Measurements from ENCODE around the gene NPFFR1.

NPFFR1 gene, protein sequence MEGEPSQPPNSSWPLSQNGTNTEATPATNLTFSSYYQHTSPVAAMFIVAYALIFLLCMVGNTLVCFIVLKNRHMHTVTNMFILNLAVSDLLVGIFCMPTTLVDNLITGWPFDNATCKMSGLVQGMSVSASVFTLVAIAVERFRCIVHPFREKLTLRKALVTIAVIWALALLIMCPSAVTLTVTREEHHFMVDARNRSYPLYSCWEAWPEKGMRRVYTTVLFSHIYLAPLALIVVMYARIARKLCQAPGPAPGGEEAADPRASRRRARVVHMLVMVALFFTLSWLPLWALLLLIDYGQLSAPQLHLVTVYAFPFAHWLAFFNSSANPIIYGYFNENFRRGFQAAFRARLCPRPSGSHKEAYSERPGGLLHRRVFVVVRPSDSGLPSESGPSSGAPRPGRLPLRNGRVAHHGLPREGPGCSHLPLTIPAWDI
- total RNA-seq, result 0 to 0.11 (median 0) reads per million in 9 experiments

DNA sequence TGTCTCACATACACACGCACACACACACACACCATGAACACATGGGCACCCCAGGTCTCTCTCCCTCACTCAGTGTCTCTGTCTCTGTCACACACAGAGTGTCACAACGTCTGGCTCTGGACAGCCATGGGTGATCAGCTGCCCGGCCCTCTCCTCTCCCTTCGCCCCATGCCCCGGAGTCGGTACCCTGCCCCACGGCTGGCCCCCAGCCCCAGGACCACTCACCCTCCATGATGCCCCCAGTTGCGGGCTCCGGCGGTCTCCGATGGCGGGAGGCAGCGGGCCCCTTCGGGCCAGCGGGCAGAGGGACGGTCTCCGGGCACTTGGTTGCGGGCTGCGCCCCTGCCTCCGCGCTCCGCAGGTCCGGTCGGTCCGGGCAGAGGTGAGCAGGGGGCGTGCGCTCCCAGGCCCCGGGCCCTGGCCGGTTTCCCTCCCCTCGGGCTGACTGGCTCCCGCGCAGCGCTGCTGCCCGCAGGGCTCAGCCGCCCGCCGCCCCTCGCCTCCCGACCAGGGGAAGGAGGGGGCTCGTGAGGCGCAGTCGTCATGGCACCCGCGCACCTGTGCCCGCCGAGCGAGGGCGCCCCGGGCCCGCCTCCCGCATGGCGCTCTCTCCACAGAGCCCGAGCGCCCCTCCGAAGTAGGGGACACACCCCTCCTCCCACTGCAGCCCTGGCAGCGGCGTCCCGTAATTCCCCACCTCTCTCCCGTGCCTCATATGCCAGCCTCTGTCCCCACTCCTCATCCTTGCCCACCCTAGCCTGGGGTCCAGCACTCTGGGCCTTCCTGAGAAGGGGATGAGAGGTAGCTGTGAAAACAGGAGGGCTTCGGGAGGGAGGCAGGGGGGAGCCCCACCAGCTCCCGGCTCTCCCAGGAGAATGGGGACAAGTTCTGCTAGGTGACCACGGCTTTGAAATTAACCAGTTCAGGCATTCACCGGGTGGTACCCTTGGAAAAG is at the start of gene NPFFR1:
Gene NPFFR1 (minus strand): TSS at position 560 of the 955 bp plus-strand sequence. CDS start 328 bp downstream, at position 232.
- Mint-ChIP-seq H3K36me3 (ENCODE audit: insufficient read depth) (no peaks in the 10 kb centered on the region), H3K9me3 (no peaks in the 10 kb centered on the region), H3K27ac (no peak within 1 kb of the TSS), H3K27me3 (peaks cover 65 to 83% of the 10 kb centered on the region in 2 donors), H3K4me3 (peak within 1 kb of the TSS in 1 of 2 donors; percentile 40), H3K4me1 (ENCODE audit: low read depth in 2 of 2) (peaks cover 0 to 4% of the 10 kb centered on the region in 2 donors)
- no peak for DNase-seq
- ATAC-seq (replicated peaks), result no peak

DNA sequence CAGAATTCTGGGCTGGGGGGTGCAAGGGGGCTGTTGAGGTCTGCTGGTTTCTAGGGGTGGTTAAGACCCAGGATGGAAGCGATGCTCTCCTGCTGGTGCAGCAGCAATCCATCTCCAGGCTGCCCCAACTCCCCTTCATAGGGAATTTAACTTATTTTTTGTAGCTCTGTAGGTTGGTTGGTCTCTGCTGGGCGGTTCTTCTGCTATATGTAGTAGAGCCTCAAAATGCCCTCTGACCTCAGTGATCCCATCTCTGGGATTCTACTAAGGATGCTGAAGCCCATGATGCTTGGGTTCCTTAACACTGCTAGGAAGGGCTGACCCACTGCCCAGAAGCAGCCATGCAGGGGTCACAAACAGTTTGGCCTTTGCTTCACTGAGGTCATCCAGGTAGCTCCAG is 49.5 kb upstream of the NPFFR1 start:
- no peak for DNase-seq
- Mint-ChIP-seq H3K9me3 (no peaks in the 10 kb centered on the region), H3K4me1 (ENCODE audit: low read depth in 2 of 2) (peaks cover 17% of the 10 kb centered on the region in 2 donors), H3K4me3 (no peak overlapping the region), H3K36me3 (ENCODE audit: insufficient read depth) (peaks cover 2% of the 10 kb centered on the region), H3K27me3 (no peaks in the 10 kb centered on the region), H3K27ac (no peak overlapping the region)
- ATAC-seq (replicated peaks), result no peak

DNA sequence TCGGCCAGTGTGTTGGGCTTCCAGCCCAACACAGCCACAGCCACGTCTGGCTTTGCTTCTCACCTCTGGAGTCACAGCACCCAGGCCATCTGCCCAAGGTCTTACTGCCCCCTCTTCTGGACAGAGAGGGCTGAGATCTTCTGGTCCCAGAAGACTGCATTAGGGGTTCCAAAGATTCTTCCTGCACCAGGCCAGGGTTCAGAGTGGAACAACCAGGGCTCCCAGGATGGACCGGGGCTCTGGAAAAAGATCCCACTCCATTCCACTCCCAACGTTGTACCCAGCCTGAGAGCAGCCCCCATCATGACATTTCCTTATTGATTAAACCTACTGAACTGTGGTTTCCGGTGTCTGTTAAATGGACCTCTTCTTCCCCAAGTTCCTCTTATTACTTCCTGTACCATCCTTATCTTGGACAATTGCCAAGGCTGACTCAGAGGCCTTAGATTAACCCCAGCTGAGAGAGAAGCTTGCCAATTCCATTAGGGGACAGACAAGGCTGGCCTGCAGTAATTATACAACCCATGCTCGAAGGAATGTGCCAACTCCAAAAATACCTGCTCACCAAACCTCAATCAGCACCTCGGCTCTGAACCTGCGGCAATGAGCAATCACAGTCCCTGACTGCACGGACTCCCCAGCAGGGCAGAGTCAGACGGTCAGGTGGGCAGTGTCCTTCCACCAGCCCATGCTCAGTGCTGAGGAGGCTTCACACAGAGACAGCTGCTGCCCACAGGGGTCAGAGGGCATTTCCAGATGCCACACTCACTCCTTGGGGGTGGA is 47.9 kb upstream of the NPFFR1 start:
- ATAC-seq (replicated peaks) (peak; percentile 72), DNase-seq (no peak)
- H3K27ac Mint-ChIP-seq, result peak overlapping the region; percentile 49 to 81
- H3K36me3 Mint-ChIP-seq (ENCODE audit: insufficient read depth), result peaks cover 2% of the 10 kb centered on the region
- peak overlapping the region; percentile 21 to 57 for H3K4me3 Mint-ChIP-seq
- H3K4me1 Mint-ChIP-seq (ENCODE audit: low read depth in 2 of 2), result peaks cover 16 to 17% of the 10 kb centered on the region in 2 donors
- H3K27me3 Mint-ChIP-seq, result no peaks in the 10 kb centered on the region
- H3K9me3 Mint-ChIP-seq, result no peaks in the 10 kb centered on the region

DNA sequence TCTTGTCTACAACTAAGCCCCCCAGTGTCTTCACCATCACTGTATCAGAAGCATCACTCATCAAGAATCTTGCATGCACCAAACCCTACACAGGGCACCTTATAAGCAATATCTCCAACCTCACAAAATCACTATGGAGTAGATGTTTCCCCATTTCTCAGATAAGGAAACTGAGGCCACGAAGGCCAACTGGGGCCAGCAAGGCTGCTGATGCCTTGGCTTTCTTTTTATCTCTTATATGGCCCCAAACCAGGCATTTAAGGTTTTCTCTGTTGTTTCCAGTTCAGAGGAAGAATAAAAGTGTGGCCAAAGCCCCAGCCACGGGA is 47.3 kb upstream of the NPFFR1 start:
- Mint-ChIP-seq H3K4me3 (no peak overlapping the region), H3K36me3 (ENCODE audit: insufficient read depth) (peaks cover 2% of the 10 kb centered on the region), H3K27ac (no peak overlapping the region), H3K9me3 (no peaks in the 10 kb centered on the region), H3K4me1 (ENCODE audit: low read depth in 2 of 2) (peaks cover 14 to 17% of the 10 kb centered on the region in 2 donors), H3K27me3 (no peaks in the 10 kb centered on the region)
- DNase-seq, result no peak
- no peak for ATAC-seq (replicated peaks)

DNA sequence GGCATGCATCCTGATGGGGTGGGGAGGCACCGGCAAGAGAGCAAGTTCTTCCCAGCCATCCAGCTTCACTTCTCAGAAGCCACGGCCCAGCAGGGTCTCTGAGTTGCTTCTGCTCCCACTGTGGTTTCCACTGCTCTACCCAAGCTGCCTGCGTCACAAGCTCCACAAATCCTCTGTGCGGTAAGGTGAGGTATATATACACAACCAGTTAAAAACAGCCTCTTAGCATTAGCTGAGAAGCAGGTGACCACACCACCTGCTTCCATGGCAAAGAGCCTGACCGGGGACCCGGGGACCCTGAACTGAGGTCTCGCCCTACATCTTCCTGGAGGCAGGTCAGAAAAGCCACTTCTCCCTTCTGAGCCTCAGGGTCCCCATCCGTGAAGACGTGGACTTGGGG is 46.9 kb upstream of the NPFFR1 start:
- ATAC-seq (replicated peaks) (no peak), DNase-seq (no peak)
- Mint-ChIP-seq H3K27me3 (no peaks in the 10 kb centered on the region), H3K4me1 (ENCODE audit: low read depth in 2 of 2) (peaks cover 16 to 18% of the 10 kb centered on the region in 2 donors), H3K9me3 (no peaks in the 10 kb centered on the region), H3K27ac (no peak overlapping the region), H3K4me3 (no peak overlapping the region), H3K36me3 (ENCODE audit: insufficient read depth) (peaks cover 2% of the 10 kb centered on the region)

DNA sequence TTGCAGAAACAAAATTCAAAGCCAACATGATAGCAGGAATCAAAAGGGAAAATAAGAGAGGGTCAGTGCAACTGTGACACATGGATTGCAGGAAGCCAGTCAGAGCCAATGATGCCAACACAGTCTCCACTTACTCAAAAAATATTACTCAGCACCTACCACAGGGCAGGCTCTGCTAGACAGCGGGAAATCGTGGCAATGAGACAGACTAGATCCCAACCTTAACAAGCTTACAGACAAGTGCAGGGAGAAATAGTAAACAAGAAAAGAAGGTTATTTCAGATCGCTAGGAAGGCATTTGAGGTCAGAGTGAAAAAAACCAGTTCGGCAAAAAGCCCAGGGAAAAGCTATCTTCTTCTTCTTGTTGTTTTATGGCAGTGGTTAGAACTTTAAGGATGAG is 45.2 kb upstream of the NPFFR1 start:
- ATAC-seq (replicated peaks), result no peak
- Mint-ChIP-seq H3K36me3 (ENCODE audit: insufficient read depth) (peaks cover 2% of the 10 kb centered on the region), H3K27me3 (no peaks in the 10 kb centered on the region), H3K9me3 (no peaks in the 10 kb centered on the region), H3K4me3 (no peak overlapping the region), H3K4me1 (ENCODE audit: low read depth in 2 of 2) (peaks cover 19 to 22% of the 10 kb centered on the region in 2 donors), H3K27ac (no peak overlapping the region)
- no peak for DNase-seq

DNA sequence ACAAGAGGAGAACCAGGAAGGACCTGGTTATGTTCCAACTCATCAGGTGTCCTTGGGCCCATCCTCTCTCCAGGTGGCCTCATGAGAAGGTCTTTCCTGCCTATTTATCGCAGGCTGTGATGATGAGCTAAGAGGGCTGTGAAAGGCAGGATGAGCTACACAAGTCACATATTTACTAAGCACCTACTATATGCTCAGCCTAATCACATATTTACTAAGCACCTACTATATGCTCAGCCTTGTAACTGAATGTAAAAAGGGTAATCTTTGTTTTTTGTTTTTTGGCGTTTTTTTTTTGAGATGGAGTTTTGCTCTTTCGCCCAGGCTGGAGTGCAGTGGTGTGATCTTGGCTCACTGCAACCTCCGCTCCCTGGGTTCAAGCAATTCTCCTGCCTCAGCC is 44.2 kb upstream of the NPFFR1 start:
- H3K4me3 Mint-ChIP-seq, result no peak overlapping the region
- no peaks in the 10 kb centered on the region for H3K27me3 Mint-ChIP-seq
- DNase-seq (no peak), ATAC-seq (replicated peaks) (no peak)
- peaks cover 2% of the 10 kb centered on the region for H3K36me3 Mint-ChIP-seq (ENCODE audit: insufficient read depth)
- H3K9me3 Mint-ChIP-seq, result no peaks in the 10 kb centered on the region
- peaks cover 27 to 31% of the 10 kb centered on the region in 2 donors for H3K4me1 Mint-ChIP-seq (ENCODE audit: low read depth in 2 of 2)
- H3K27ac Mint-ChIP-seq, result no peak overlapping the region

DNA sequence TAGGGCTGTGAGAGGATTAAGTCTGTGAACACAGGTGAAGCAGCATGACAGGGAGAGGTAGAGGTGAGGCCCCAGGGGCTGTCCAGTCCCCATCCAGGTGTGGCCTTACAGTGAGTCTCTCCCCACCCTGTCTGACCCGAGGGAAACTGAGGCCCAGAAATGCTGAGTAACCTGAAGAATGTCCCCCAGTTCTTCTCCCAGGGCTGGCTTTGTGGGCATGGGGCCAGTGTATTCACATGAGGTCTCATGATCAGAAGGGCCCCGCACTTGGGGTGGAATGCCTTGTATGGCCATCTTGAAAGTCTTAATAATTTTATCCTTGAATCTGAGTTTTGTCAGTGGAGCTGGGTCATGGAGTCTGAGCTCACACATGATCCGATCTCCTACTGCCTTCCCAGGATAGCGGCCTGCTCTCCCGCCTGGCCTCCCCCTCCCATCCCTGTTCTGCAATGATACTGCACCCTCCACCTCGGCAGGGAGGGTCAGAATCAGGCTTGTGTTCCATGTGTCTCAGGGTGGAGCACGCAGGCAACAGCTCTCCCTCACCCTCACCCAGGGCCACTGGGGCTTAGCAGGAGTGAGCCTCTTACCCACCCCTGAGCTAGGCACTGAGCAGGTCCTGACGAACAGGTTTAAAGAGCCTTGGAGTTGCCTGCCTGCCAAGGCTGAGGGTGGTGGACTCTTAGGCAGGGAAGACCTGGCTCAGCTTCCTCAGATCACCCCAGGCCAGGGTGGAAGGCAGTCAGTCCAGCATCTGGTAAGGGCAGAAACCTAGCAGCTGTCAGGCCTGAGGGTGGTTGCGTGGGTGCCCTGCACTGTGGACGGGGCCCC is 41.4 kb upstream of the NPFFR1 start:
- no peak for ATAC-seq (replicated peaks)
- Mint-ChIP-seq H3K4me3 (no peak overlapping the region), H3K27me3 (no peaks in the 10 kb centered on the region)

DNA sequence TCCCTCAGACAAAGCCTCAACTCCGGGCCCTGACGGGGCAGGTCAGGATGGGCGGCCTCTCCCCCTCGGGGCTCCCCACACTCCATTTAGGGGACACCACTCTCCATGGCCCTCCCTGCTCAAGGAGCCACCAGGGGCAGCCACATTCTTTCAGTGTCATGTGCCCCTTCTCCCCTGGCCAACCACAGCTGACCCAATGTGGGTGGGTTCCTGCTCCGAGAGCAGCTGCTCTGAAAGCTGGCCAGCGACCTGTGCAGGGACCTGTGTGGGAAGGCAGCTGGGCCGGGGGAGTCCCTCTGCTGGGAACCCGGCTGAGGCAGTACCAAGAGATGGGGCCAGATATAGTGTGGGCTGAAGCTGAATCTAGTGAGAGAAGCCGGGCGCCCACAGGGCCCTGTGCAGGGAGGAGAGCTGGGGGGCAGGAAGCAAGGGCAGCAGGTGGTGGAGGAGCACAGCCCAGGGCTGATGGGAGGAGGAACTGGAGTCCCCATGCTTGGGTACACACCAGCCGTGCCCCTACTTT is 40.6 kb upstream of the NPFFR1 start:
- peak; percentile 47 for ATAC-seq (replicated peaks)
- H3K9me3 Mint-ChIP-seq, result no peaks in the 10 kb centered on the region
- no peaks in the 10 kb centered on the region for H3K36me3 Mint-ChIP-seq (ENCODE audit: insufficient read depth)
- H3K4me3 Mint-ChIP-seq, result no peak overlapping the region
- H3K4me1 Mint-ChIP-seq (ENCODE audit: low read depth in 2 of 2), result peaks cover 19 to 24% of the 10 kb centered on the region in 2 donors
- no peaks in the 10 kb centered on the region for H3K27me3 Mint-ChIP-seq
- peak in 1 of 3 experiments; percentile 7 for DNase-seq
- H3K27ac Mint-ChIP-seq, result peak overlapping the region; percentile 95

More for the DNA sequence above, 41.4 kb upstream of the NPFFR1 start:
- peaks cover under 1% of the 10 kb centered on the region for H3K36me3 Mint-ChIP-seq (ENCODE audit: insufficient read depth)
- peak overlapping the region; percentile 95 for H3K27ac Mint-ChIP-seq
- no peaks in the 10 kb centered on the region for H3K9me3 Mint-ChIP-seq
- peaks cover 19 to 24% of the 10 kb centered on the region in 2 donors for H3K4me1 Mint-ChIP-seq (ENCODE audit: low read depth in 2 of 2)
- no peak for DNase-seq

DNA sequence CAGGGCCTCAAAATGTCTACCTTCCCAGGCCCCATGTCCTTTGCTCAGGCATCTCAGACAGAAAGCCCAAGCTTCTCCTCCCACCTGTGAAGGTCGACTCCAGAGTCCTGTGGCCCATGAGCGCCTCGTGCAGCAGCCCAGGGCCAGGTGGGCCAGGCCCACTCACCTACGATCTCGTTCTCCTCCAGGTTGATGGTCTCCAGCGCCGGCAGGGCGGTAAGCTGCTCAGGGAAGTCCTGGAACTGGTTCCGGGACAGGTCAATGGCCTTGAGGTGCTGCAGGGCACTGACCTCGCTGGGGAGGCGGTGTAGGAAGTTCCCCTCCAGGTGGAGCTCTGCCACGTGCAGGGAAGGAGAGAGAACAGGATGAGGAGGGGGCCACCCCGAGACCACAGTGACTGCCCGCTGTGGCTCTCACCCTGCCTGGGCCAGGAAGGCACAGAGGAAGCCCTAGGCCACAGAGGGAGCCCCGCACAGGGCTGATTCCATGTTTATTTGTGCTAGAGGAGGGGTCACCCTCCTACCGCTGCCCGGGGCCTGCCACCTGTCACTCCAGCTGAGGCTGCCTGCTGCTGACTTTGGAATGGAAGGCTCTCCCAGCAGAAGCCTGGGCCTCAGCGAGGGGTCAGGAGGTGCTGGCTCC is 40.0 kb upstream of the NPFFR1 start:
- ATAC-seq (replicated peaks) (no peak), DNase-seq (no peak)
- Mint-ChIP-seq H3K9me3 (no peaks in the 10 kb centered on the region), H3K27me3 (no peaks in the 10 kb centered on the region), H3K27ac (peak overlapping the region; percentile 95), H3K4me3 (peak overlapping the region; percentile 56 to 58), H3K4me1 (ENCODE audit: low read depth in 2 of 2) (peaks cover 19 to 24% of the 10 kb centered on the region in 2 donors), H3K36me3 (ENCODE audit: insufficient read depth) (no peaks in the 10 kb centered on the region)

DNA sequence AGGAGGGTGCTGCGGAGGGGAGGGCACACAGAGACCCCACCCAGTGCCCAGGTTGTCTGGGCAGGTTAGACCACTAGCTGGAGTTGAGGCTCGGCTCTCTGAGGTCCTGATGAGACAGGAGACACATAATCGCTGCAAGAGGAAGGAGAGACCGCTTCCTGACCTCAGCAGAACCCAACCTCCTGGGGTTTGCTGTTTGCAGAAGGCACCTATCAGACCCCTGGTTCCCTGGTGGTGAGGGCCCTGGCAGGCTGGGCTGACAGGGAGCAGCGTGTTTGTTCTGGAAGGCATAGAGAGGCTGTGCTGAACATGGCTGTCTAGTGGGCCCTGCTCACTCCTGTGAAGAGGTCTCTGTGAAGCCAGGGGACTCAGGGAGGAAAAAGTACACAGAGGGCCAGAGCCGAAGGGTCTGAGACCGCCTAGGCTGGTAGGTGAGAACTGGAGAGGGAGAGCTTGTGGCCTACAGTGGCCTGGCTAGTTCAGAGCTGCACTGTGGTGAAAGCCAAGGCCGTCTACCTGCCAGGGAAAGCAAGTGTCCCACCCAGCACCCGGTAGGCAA is 39.4 kb upstream of the NPFFR1 start:
- H3K9me3 Mint-ChIP-seq, result no peaks in the 10 kb centered on the region
- peak overlapping the region; percentile 56 to 58 for H3K4me3 Mint-ChIP-seq
- H3K36me3 Mint-ChIP-seq (ENCODE audit: insufficient read depth), result no peaks in the 10 kb centered on the region
- peak overlapping the region; percentile 95 for H3K27ac Mint-ChIP-seq
- DNase-seq (peak; percentile 15 to 41 (median 26)), ATAC-seq (replicated peaks) (peak; percentile 86)
- peaks cover 19 to 24% of the 10 kb centered on the region in 2 donors for H3K4me1 Mint-ChIP-seq (ENCODE audit: low read depth in 2 of 2)
- no peaks in the 10 kb centered on the region for H3K27me3 Mint-ChIP-seq

All from effector memory CD8-positive, alpha-beta T cell (primary cell).